KG1 (cell line): Measurements from ENCODE around the gene MLPH.

ENCODE experiments used
- DNase-seq: peaks from one replicate; lab custom pipeline; 2025; lab: John Stamatoyannopoulos, UW

MLPH gene

GRCh38 chr2:237498341-237498740 lies 11.3 kb downstream of the MLPH start:
- DNase-seq = no peak

GRCh38 chr2:237500681-237501424 lies 13.8 kb downstream of the MLPH start:
- no peak for DNase-seq

- no peak for DNase-seq
Observed at GRCh38 chr2:237501892-237502513, 15.0 kb downstream of the MLPH start.

- no peak for DNase-seq
Observed at GRCh38 chr2:237503201-237503600, 16.1 kb downstream of the MLPH start.

- no peak for DNase-seq
Observed at GRCh38 chr2:237505188-237505939, 18.3 kb downstream of the MLPH start.

- DNase-seq = no peak
Observed at GRCh38 chr2:237507512-237507911, 20.5 kb downstream of the MLPH start.

- no peak for DNase-seq
Observed at GRCh38 chr2:237508361-237508760, 21.3 kb downstream of the MLPH start.

GRCh38 chr2:237509151-237509550 lies 22.1 kb downstream of the MLPH start:
- DNase-seq = no peak

- DNase-seq = no peak
Observed at GRCh38 chr2:237509905-237510304, 22.9 kb downstream of the MLPH start.

- DNase-seq = no peak
Observed at GRCh38 chr2:237510502-237511217, 23.6 kb downstream of the MLPH start.

- no peak for DNase-seq
Observed at GRCh38 chr2:237511433-237511832, 24.4 kb downstream of the MLPH start.

GRCh38 chr2:237511885-237512405 lies 24.9 kb downstream of the MLPH start:
- DNase-seq = no peak

GRCh38 chr2:237512774-237513466 lies 25.9 kb downstream of the MLPH start:
- peak; percentile 36 for DNase-seq

GRCh38 chr2:237513693-237514092 lies 26.6 kb downstream of the MLPH start:
- DNase-seq = no peak

GRCh38 chr2:237514474-237515130 lies 27.6 kb downstream of the MLPH start:
- DNase-seq = no peak

GRCh38 chr2:237515166-237515565 lies 28.1 kb downstream of the MLPH start:
- DNase-seq = no peak

GRCh38 chr2:237515621-237516275 lies 28.7 kb downstream of the MLPH start:
- no peak for DNase-seq

GRCh38 chr2:237517163-237517562 lies 30.1 kb downstream of the MLPH start:
- DNase-seq = no peak

GRCh38 chr2:237517990-237518389 lies 30.9 kb downstream of the MLPH start:
- no peak for DNase-seq

- no peak for DNase-seq
Observed at GRCh38 chr2:237519506-237520245, 32.6 kb downstream of the MLPH start.
